HG02852 (cell line): ENCODE measurements around the gene INTS6.
A peak's percentile ranks its signal among the peaks of the same experiment; 100 is the strongest.
"Not testable (repeated sequence)": the region's sequence is repeated elsewhere in the genome, so short reads cannot be mapped to it uniquely, and the experiment has no call there.

ENCODE experiments used
- ATAC-seq: cut with Tn5 transposase; IDR thresholded peaks from one replicate; pipeline ENCODE4 v1.9.1; 2021; ENCODE audit warnings: mild to moderate bottlenecking, moderate library complexity; ENCODE audit not compliant: unreplicated experiment

Gene INTS6

DNA sequence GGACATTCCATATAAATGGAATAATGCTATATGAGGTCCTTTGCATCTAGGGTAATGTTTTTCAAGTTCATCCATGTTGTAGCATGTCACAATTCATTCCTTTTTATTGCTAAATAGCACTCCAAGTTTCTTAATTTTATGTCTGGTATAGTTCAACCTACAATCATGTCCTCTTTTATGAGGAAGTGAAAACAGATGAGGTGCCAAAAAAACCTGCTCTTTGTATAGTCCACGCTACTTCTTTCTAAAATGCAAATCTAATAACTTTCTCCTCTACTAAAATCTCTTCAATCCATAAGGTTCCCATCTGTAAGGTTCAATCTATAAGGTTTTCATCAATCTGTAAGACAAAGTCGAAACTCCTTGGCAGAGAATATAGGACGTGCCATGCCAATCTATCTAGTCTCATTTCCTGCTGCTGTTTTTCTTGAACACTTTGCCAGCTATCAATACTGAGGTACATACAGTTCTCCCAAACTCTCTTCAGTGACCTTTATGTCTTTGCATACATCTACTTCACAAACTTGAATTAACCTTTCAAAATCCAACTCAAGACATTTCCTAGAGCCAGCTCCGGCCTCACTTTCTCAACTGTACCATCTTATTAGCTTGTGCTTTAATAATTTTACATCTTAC lies 33.7 kb downstream of the INTS6 start:
- peak; percentile 63 for ATAC-seq

DNA sequence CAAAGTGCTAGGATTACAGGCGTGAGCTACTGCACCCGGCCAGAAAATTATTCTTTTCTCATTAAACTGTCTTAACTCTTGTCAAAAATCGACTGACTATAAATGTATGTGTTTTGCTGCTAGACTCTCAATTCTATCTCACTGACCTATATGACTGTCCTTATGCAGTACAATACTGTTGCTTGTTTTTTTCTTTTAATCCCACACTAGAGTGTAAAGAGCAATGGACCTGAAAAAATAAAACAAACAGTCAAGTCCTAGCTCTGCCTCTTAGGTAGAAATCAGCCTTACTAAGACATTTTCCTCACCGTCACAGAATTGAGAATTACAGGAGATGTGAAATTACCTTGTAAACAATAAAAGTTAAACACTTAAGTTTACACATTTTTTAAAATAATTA lies 35.1 kb downstream of the INTS6 start:
- ATAC-seq: no peak

DNA sequence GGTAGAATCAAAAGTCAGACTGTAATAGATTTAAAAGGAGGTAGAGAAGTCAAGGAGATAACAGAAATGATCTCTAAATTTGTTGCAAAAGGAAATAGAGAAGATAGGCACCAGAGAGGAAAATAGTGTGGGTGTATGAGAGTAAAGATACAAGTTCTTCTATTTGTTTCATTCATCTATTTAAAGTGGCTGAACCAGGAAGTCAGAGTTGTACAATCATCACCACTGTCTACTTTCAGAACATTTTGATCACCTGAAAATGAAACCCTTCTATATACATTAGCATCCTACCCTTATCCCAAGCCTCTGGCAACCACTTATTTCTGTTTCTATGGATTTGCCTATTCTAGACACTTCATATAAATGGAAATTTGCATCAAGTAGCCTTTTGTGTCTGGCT lies 36.7 kb downstream of the INTS6 start:
- peak; percentile 63 for ATAC-seq

- ATAC-seq: not testable (repeated sequence)
These were observed 37.5 kb downstream of the INTS6 start for GRCh38 chr13:51415339-51415738.

DNA sequence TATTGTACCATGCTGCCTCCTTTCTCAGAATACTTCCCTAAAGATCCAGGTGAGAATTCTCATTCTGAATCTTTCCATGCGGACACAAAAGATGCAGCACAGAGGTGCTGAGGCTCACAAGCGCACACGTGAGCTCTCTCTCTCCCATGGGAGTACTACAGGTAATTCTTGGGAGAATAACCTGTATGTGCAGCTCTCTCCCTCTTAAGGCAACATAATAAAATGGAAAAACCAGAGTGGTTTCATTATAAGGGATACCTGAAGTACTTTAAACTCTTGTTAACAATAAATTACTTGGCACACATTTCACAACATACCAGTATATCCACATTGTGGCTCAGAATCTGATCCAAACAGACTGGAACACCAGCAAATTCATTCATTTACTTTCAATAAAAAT lies 40.4 kb downstream of the INTS6 start:
- ATAC-seq: no peak

DNA sequence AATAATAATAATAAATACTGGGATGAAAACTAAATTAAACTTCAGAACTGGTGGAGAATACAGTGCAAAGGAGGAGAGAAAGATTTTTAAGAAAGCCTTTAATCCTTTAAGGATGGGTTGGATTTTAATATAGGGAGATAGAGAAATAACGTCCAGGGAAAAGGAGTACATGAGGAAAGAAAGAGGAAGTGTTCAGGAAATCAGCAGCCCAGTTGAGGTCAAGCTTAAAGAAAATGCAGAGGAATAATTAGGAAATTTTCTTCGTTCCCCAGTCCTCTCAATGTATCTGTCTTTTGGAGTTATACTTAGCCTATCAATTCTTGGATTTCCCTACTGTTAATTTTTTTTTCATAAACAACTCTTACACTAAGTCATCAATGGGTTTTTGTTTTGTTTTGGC lies 47.7 kb downstream of the INTS6 start:
- no peak for ATAC-seq

DNA sequence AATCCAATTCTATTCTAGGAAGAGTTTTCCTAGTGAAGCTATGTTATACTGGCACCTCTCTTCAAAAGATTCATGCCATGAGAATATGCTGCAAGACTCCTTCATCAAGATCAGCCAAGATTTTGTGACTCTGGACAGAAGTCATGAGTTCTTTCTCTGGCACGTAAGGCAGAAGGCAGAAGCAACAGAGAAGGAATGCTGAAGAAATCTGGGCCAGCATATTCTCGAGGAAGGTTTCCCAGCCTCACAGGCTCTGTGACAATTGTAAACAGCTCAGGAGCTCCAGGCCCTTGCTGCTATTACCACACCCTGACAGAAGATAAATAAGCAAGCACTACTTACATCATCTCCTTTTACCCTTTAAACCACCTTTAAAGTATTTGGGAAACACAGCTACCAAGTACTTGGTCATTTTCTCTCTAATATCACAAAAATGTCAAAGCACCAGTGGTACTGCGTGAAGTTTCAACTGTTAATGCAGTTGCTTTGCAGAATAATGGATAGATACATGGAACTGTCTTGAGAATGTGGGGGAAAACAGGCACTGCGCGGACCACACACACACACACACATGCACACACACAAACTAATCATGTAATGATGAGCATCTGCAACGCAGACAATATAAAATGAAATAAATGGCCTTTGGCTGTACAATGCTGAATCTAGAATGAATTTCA lies 55.4 kb downstream of the INTS6 start:
- no peak for ATAC-seq

DNA sequence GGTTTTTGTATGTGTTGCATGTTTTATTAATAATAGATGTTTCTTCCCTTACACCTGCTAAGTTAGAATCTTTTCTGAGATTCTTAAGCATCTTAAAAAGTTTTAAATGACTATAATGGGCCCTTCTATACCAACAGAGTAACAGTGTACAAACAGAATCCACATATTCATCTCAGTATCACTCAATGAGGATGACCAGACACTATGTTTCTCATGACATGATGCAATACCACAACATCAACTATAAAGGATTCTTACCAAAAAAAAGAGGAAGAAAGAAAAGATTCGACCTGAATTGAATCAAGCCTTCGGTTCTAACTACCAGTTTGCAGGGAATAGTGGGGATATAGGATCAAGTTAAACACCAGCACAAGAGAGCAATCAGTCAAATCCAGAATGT lies 56.5 kb downstream of the INTS6 start:
- ATAC-seq: peak; percentile 62

DNA sequence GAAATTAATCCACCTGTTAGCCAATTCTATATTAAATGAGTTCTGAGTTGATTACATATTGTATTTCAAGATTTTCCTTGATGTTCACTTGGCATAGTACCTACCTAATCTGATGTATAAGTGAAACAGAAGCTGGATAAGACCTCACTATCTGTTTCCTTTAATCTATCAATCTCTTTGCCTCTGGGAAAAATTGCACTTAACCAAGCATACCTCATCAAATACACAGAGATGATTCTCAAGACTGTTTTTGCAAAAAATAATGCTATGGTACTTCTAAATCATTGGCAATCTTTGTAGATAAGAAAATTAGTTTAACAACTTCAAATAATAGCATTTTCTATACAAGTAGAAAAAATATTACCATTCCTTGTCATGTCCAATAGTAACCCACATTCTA lies 58.1 kb downstream of the INTS6 start:
- ATAC-seq: no peak

DNA sequence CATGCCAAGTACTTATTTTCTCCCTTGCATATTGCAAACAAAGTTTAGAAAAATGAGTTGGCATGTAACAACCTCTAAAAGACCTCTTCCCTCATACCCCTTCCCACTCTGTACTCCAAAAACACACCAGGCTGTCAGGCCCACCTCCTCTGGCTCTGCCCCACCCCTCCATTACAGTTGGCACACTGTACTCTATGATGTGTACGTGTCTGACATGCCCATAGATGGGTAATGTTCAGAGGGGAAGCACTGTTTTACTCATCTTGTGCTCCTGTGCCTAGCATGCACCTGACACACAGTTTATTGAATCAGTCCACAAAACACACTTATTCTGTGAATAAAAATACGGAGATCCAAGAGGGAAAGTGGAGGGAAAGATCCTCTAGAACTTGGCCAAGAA lies 67.7 kb downstream of the INTS6 start:
- ATAC-seq: no peak

- no peak for ATAC-seq
These were observed 72.6 kb downstream of the INTS6 start for GRCh38 chr13:51380269-51380668.

- no peak for ATAC-seq
These were observed 79.4 kb downstream of the INTS6 start for GRCh38 chr13:51373451-51373850.

GRCh38 chr13:51371768-51372399 lies 81.0 kb downstream of the INTS6 start:
- ATAC-seq: no peak

DNA sequence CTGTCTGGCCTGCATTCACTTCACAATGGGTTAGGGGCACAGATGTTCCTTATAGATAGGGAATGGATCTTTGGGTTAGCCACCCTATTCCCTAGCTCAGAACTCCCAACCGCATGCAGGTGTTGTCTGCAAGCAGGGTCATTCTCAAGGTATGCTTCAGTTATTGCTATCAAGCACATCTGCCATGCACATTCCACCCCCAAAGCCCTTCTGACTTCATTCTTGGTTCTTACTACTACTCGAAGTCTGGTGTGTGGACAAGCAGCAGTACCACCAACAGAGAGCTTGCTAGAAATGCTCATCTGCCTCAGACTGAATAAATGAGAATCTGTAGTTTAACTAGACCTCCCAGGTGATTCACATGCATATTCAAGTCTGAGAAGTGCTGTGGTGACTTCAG lies 82.0 kb downstream of the INTS6 start:
- ATAC-seq: no peak

GRCh38 chr13:51370116-51370515 lies 82.7 kb downstream of the INTS6 start:
- ATAC-seq: no peak

DNA sequence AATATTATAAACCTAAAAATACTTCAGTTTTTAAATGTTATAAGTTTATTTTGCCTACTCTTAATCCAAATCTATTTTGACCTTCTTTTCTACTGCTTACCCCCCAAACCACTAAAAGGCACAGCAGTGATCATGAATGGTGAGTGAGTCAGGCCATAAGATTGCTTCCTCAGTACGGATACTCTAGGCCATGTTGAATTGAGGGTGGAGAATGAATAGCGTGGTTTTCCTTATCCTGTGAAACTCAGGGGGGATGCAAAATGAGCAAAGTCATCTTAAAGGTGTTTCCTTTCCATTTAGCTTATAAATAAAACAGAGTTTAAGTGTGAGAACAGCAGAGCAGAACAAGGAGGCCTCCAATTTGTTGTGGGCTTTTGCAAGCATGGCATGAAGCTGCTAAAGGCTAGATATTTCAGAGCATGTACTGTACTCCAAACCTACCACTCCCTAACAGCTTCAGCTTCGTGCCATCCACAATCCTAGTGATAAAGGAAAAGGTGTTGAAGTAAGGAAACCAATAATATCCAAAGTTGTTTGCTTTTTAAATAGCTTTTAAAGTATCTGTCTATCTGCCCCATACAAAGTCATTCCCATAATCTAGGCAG lies 88.3 kb downstream of the INTS6 start:
- no peak for ATAC-seq

DNA sequence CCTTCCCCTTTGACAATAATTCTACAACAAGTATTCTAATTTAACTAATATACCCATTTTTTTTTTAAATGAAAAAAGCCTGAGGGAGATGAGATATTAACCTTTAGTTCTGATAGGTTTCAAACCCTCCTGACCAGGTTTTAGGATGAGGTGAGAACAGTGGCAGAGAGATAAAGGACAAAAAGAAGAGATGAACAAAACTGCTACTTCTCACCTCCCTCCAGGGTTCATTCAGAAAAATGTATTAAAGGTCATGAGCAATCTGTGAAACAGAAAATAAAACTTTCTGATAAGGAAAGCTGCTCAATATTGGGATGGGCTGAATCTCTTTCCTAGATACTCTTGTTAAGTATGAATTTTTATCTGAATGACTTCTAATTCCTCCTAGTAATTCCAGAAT lies 89.2 kb downstream of the INTS6 start:
- no peak for ATAC-seq

- ATAC-seq: no peak
These were observed 91.7 kb downstream of the INTS6 start for GRCh38 chr13:51361106-51361505.

- ATAC-seq: no peak
These were observed 92.3 kb downstream of the INTS6 start for GRCh38 chr13:51360489-51360888.

DNA sequence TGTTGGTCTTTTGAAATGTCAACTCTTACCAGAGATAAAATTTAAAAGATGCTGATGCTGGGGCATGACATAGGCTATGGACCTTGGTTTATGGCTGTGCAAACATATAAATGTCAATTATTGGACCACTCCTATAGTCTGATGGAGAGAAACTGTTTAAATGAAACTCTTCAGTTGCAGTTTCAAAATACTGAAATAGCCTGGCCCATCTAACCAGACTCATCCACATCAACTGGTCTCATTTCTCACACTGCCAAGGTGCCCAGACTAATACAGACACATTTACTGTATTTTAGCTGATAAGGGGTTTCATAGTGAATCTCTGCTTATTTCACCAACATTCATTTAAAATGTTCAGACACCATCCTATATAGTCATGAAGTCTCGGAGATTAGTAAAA lies 93.5 kb downstream of the INTS6 start:
- ATAC-seq: no peak

DNA sequence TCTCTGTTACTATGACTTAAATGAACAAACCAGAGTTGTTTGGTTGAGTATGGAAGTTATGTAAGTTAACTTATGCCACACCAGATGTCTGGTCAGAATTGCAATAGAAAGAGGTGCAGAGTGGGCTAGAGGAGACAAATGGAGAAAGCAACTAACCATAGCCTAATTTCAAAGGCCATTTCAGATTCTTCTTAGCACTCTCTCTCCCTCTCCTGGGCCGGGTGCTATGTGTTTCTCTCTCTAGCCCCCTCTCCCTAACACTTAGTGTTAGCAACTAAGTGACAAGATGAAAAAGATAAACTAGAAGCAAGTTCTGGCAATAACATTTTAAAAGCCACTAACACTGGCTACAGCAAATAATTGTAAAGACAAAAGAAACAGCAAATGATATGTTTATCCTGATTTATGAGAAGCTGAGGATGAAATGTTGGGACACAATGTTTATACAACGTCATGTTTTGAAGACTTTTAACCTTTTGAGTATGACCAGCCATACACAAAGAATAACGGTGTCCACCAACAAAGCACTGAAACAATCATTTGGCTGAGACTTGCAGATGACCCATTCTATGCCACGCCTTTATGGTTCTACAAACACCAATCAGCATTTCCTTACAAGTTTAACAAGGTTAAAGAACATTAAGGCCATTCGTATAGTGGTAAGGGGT lies 94.8 kb downstream of the INTS6 start:
- no peak for ATAC-seq
